Activated CD4-positive, alpha-beta T cell treated with anti-CD3 and anti-CD28 coated beads, Interleukin-2, amount 50 U/mL, for 4 hours (primary cell): ENCODE results near the gene FAM222B.
"Not testable (repeated sequence)": the region's sequence is repeated elsewhere in the genome, so short reads cannot be mapped to it uniquely, and the experiment has no call there.

Experiments
- DNase-seq, 2 experiments: peaks; one replicate each; pipeline ENCODE4 v3.0.0-alpha.2; 2020

Gene FAM222B

GRCh38 chr17:28725660-28726225 lies 116.8 kb downstream of the FAM222B start:
- DNase-seq = no peak

GRCh38 chr17:28725166-28725659 lies 117.4 kb downstream of the FAM222B start:
- no peak for DNase-seq

GRCh38 chr17:28724500-28725165 lies 118.0 kb downstream of the FAM222B start:
- DNase-seq = no peak

GRCh38 chr17:28723836-28724499 lies 118.6 kb downstream of the FAM222B start:
- DNase-seq = not testable (repeated sequence)

- DNase-seq = no peak
Observed at GRCh38 chr17:28723159-28723835, 119.3 kb downstream of the FAM222B start.

GRCh38 chr17:28722417-28723158 lies 120.0 kb downstream of the FAM222B start:
- no peak for DNase-seq

GRCh38 chr17:28720997-28721329 lies 121.6 kb downstream of the FAM222B start:
- not testable (repeated sequence) for DNase-seq

GRCh38 chr17:28720247-28720996 lies 122.2 kb downstream of the FAM222B start:
- DNase-seq = no peak

GRCh38 chr17:28719021-28719433 lies 123.6 kb downstream of the FAM222B start:
- DNase-seq = no peak

GRCh38 chr17:28718333-28719020 lies 124.1 kb downstream of the FAM222B start:
- DNase-seq = no peak

- no peak for DNase-seq
Observed at GRCh38 chr17:28717578-28718332, 124.8 kb downstream of the FAM222B start, which contains the start of gene RAB34. TSS of gene RAB34 (minus strand) at chr17:28717868. CDS start at chr17:28717266, 602 bp downstream.

- DNase-seq = no peak
Observed at GRCh38 chr17:28716740-28717577, 125.6 kb downstream of the FAM222B start.

- DNase-seq = no peak
Observed at GRCh38 chr17:28715217-28715616, 127.4 kb downstream of the FAM222B start.

- no peak for DNase-seq
Observed at GRCh38 chr17:28714281-28714680, 128.3 kb downstream of the FAM222B start.

- no peak for DNase-seq
Observed at GRCh38 chr17:28712705-28713415, 129.7 kb downstream of the FAM222B start.

- DNase-seq = peak; percentile 49 to 59
Observed at GRCh38 chr17:28712032-28712704, 130.4 kb downstream of the FAM222B start.

GRCh38 chr17:28711723-28712031 lies 130.9 kb downstream of the FAM222B start, which contains the start of gene PROCA1:
TSS of gene PROCA1 (minus strand) at chr17:28711888. CDS start at chr17:28711660, 228 bp downstream.
- peak in 1 of 2 experiments; percentile 22 for DNase-seq
